ENCODE measurements around the gene DPH6. TPM values are rescaled to one million over a fixed set of nuclear protein-coding genes. Genes with fewer than 3 reads are reported as not detected.
A peak's percentile ranks its signal among the peaks of the same experiment; 100 is the strongest.

DPH6 gene
- total and polyA plus RNA-seq, 12 donors = 5.0 to 42.0 (median 15.7) TPM

- 77 to 92% (median 88%) methylated on average over 3 of the region's 3 CpGs for WGBS, 4 donors
- intact Hi-C loops (cut with DNase I) = no loop called here
- no peak for DNase-seq
Measured at GRCh38 chr15:35565901-35566300, 19.9 kb upstream of the DPH6 start.

GRCh38 chr15:35562641-35563040 is 16.7 kb upstream of the DPH6 start:
- H3K27me3 ChIP-seq = no peaks in the 10 kb centered on the region
- no peak for DNase-seq
- H3K9me3 ChIP-seq (replicated peaks in 1 of 3) = no peaks in the 10 kb centered on the region
- intact Hi-C loops (cut with DNase I) = no loop called here
- no peaks in the 10 kb centered on the region for H3K36me3 ChIP-seq (replicated peaks in 1 of 2)
- H3K27ac ChIP-seq = no peak overlapping the region
- H3K4me3 ChIP-seq = no peak overlapping the region
- peaks cover 3 to 8% of the 10 kb centered on the region in 2 donors for H3K4me1 ChIP-seq (replicated peaks in 1 of 2)
- WGBS, 4 donors = 80 to 84% (median 82%) methylated on average over 1 of the region's 1 CpG
- TF ChIP-seq POLR2A (IDR thresholded peaks at IDR 0.05) (no peak), CTCF (IDR thresholded peaks at IDR 0.05) (no peak)

More at GRCh38 chr15:35565901-35566300, 19.9 kb upstream of the DPH6 start:
- Histone ChIP-seq H3K27me3 (no peaks in the 10 kb centered on the region), H3K4me1 (replicated peaks in 1 of 2) (no peaks in the 10 kb centered on the region), H3K36me3 (replicated peaks in 1 of 2) (no peaks in the 10 kb centered on the region), H3K27ac (no peak overlapping the region), H3K4me3 (no peak overlapping the region), H3K9me3 (replicated peaks in 1 of 3) (no peaks in the 10 kb centered on the region)
- no peak for TF ChIP-seq POLR2A (IDR thresholded peaks at IDR 0.05)
- TF ChIP-seq CTCF (IDR thresholded peaks at IDR 0.05) = no peak

GRCh38 chr15:35561308-35561707 is 15.3 kb upstream of the DPH6 start:
- TF ChIP-seq CTCF (IDR thresholded peaks at IDR 0.05) (no peak), POLR2A (IDR thresholded peaks at IDR 0.05) (no peak)
- Histone ChIP-seq H3K36me3 (replicated peaks in 1 of 2) (no peaks in the 10 kb centered on the region), H3K9me3 (replicated peaks in 1 of 3) (no peaks in the 10 kb centered on the region), H3K27me3 (no peaks in the 10 kb centered on the region), H3K27ac (no peak overlapping the region), H3K4me1 (replicated peaks in 1 of 2) (peaks cover 3 to 8% of the 10 kb centered on the region in 2 donors), H3K4me3 (no peak overlapping the region)
- 94 to 100% (median 97%) methylated on average over 1 of the region's 1 CpG for WGBS, 4 donors
- DNase-seq = no peak
- intact Hi-C loops (cut with DNase I) = no loop called here

- H3K27ac ChIP-seq = no peak overlapping the region
- H3K9me3 ChIP-seq (replicated peaks in 1 of 3) = no peaks in the 10 kb centered on the region
- peak in 1 of 7 donors; percentile 47 for DNase-seq
- H3K4me1 ChIP-seq (replicated peaks in 1 of 2) = peaks cover 3 to 8% of the 10 kb centered on the region in 2 donors
- H3K36me3 ChIP-seq (replicated peaks in 1 of 2) = no peaks in the 10 kb centered on the region
- intact Hi-C loops (cut with DNase I) = no loop called here
- no peak for TF ChIP-seq CTCF (IDR thresholded peaks at IDR 0.05)
- no peak for TF ChIP-seq POLR2A (IDR thresholded peaks at IDR 0.05)
- WGBS, 4 donors = 45 to 69% (median 61%) methylated on average over 2 of the region's 2 CpGs
- H3K4me3 ChIP-seq = no peak overlapping the region
- no peaks in the 10 kb centered on the region for H3K27me3 ChIP-seq
Measured at GRCh38 chr15:35560870-35561269, 14.9 kb upstream of the DPH6 start.
